Activated CD8-positive, alpha-beta memory T cell treated with anti-CD3 and anti-CD28 coated beads for 48 hours (primary cell): ENCODE measurements around the gene STEAP3.

Experiments used
- DNase-seq, 3 experiments: peaks; one replicate each; pipeline ENCODE4 v3.0.0-alpha.2; 2020; ENCODE audit warnings: low read depth in 2 of 3, low spot score in 2 of 3

STEAP3 gene

DNA sequence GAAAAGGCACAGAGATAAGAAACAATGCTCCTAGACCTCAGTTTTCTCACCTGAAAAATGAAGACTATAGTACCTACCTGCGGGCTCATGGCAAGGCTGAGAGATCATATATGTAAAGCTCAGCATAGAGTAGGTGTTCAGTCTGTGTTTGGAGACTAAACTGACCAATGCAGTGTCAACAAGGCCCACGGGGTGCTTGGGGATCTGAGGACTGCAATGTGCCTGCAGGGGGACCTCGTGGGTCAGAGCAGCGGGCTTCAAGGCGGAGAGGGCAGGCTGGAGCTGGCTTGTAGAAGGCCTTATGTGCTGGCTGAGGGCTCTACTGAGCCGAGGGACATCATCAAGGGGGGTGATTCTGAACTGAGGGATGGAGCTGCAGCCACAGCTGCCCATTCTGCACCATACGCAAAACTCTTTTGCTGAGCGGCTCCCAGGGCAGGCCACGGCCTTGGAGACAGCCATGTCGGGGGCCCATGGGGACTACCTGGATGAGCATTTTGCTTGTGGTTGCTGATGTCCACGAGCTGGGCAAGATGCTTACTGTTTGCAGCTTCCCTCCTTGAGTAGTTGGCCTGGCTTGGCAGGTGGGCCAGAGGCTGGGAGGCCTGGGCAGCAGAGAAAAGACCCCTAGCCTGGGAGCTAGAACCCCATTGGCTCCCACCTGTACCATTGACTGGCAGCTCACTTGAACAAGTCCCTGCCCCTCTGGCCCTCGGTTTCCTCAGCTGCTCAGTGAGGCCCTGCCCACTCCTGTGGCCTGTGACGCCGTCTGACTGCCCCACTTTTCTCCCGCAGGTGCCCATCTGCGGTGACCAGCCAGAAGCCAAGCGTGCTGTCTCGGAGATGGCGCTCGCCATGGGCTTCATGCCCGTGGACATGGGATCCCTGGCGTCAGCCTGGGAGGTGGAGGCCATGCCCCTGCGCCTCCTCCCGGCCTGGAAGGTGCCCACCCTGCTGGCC lies 23.5 kb downstream of the STEAP3 start:
- no peak for DNase-seq

DNA sequence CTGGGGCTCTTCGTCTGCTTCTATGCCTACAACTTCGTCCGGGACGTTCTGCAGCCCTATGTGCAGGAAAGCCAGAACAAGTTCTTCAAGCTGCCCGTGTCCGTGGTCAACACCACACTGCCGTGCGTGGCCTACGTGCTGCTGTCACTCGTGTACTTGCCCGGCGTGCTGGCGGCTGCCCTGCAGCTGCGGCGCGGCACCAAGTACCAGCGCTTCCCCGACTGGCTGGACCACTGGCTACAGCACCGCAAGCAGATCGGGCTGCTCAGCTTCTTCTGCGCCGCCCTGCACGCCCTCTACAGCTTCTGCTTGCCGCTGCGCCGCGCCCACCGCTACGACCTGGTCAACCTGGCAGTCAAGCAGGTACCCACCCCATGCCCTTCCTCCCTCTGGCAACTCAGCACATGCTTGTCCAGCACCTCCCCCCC lies 24.2 kb downstream of the STEAP3 start:
- no peak for DNase-seq

DNA sequence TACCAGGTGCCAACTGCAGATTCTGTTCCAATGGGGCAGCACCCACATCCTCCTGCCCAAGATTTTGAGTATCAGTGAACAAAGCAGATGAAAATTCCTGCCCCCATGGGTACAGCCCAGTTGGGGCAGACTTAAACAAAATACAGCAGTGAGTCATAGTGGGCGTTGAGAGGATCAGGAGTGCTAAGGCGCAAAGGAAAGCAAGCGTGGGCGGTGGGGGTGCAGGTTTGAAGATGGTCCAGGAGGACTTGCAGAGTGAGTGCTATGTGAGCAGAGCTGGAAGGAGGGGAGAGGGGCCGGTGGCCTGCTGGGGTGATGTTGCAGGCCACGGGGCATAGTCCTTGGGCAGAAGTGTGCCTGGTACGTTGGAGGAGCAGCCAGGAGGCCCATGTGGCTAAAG lies 24.7 kb downstream of the STEAP3 start:
- no peak for DNase-seq

DNA sequence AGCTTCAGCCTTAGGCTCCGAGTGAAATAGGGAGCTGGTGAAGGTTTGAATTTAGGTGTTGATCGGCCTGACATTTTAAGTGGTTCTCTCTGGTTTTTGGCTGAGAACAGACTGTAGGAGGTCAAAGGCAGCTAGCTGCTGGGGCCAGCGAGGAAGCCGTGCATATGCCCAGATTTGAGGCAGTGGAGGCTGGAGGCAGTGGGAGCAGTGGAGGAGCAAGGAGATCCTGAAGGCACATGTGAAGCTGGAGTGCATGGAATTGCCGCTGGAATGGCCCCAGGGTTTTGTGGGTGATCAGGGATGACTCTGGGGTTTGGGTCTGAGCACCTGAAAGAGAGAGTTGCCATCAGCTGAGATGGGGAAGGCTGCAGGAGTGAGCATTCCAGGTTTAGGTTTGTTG lies 25.1 kb downstream of the STEAP3 start:
- DNase-seq: no peak

DNA sequence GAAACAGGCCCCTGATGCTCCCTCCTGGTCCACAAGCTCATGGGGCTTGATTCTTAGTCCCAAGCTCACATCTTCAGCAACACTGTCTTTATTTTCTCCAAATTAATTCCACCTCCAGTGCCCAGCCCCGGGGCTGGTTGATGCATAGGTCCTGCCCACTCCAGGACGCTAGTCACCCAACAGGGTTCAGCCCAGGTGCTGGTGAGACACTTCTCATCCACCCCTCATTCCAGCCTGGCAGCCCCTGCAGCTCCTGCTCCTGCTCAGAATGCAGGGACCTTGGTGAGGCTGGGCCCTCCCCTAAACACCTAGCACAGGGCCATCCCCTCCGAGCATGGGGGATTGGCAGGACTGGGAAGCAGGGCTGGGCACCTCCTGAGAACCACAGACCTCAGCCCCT lies 25.7 kb downstream of the STEAP3 start:
- no peak for DNase-seq

DNA sequence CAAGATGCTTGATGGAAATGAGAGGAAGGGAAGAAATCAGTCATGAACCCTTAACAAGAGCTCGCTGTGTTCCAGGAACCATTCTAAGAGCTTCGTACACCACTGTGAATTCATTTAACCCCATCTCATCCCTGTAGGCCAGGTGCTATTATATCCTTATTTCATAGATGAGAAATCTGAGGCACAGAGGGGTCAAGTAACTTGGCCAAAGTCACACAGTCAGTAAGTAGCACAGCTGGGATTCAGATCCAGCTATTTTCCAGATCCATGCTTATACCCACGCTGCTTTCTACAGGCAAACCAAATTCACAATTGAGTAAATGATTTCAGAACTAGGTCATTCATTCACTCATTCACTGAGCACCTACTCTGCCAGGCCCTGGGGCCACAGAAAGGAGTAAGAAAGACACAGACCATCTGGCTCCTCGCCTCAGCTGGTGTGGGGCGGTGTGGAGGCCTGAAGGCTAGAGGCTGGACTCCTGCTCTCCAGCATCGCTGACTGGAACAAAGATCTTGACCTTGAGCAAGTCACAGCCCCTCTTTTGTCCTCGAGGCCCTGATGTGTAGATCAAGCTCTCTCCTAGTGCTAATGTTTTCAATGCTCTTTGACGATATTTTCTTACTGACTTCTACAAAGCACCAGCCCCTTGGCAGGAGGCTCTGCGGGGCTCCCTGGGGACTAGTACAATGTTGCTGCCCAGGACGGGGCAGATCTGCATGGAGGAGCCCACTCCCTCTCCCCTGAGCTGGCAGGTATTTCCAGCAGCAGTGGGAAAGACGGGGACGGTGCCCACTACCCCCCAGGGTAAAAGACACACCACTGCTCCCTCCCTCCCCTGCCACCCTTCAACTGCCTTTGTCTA lies 26.5 kb downstream of the STEAP3 start:
- DNase-seq: no peak

DNA sequence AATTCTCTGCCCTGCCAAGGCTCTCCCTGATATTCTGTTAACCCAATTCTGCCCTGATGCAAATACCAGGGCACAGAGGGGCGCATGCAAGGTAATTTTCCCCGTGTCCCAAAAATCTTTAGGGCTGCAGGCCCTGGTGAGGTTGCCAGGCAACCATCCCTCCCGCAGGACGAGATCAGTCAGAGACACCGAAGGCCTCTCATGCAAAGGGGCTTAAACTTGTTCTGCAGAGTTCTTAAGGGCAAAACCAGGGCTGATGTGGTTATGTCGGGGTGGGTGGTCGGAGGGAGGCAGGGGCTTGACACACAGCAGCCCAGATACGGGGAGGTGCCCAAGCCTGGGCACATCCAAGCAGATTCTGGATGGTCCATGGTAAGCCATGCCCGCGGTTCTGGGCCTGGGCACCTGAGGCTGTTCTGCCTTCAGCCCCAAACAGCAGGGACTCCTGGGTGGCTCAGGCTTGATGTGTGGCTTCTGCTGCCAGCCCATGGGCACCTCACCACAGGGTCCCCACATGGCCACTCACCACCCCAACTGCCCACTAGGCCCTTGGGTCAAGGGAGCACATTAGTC lies 27.2 kb downstream of the STEAP3 start:
- no peak for DNase-seq

DNA sequence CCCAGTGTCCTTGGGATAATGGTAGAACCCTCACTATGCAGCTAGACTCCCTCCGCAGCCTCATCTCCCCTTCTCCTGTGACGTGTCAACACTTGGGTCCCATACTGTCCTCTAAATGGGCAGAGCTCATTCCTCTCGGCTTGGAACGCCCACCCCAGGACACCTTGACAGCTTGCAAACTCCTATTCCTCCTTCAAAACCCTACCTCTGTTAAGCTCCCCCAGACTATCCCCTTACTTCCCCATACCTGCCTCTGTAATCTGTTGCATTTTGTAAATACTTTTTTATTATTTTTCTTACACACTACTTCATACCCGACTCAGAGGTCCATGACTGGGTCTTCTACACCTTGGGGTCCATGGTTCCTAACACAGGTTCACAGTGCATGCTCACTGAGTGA lies 28.0 kb downstream of the STEAP3 start:
- DNase-seq: no peak

DNA sequence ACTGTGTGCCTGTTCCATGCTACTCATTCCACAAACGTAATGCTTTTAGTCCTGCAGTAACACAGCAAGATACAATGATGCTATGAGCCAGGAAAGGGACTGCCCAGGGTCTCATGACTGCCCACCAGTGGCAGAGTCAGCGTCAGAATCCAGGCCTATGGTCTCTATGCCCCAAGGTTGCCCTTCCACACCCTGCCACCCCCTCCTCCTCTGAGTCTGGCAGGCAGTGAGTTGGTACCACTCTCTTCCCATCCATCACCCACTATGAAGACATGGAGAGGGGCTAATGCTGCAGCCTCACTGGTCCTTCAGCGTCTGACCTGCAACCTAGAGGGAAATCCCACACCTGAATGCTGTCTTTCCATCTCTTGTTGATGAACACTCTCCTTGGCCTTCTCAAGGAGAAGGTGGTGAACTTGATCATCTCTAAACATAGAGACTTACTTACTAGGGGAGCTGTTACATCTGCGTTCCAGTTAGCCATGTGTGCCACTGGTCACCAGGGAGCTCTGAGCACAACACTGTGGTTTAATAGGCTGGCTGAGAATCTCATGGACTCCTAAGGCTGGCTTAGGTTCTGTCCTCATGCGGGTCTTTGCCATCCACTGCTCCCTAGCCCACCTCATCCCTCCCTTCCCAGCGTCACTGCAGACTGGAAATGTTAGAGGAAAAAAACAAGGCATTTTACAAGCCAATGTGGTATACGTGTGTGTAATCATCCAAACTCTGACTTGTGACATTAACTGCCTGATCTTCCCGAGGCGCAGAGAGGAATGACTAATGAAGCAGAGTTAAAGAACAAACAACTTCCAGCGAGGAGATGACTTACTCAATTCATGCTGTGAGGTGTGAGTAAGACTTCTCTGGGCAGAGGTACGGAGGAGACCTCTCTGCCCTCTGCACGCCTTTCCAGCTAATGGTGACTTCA lies 28.8 kb downstream of the STEAP3 start:
- no peak for DNase-seq

DNA sequence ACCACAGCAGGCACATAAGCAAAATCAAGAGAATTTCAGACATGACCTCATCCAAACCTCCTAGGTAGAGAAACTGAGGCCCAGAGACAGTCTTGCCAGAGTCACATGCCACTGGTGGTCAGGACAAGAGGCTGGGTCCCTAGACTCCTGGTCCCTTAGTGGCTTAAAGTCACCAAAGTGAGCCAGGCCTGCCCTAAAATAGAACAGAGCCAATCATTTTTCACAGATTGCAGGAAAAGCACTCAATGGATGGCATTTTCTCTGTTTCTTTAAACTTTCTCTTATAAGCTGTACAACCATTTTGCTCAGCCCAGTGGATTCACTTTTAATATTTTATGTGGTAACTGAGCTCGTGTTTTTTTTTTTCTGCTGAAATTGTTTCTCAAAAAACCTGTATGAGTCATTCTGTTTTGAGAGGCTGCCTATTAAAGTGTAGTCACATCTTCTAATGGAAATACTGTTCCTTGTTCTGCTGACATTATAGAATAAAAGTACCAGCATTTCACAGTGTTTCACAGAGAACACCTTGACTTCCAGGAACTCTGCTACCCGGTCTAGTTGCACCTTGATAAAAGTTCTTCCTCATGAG lies 29.6 kb downstream of the STEAP3 start:
- DNase-seq: no peak

DNA sequence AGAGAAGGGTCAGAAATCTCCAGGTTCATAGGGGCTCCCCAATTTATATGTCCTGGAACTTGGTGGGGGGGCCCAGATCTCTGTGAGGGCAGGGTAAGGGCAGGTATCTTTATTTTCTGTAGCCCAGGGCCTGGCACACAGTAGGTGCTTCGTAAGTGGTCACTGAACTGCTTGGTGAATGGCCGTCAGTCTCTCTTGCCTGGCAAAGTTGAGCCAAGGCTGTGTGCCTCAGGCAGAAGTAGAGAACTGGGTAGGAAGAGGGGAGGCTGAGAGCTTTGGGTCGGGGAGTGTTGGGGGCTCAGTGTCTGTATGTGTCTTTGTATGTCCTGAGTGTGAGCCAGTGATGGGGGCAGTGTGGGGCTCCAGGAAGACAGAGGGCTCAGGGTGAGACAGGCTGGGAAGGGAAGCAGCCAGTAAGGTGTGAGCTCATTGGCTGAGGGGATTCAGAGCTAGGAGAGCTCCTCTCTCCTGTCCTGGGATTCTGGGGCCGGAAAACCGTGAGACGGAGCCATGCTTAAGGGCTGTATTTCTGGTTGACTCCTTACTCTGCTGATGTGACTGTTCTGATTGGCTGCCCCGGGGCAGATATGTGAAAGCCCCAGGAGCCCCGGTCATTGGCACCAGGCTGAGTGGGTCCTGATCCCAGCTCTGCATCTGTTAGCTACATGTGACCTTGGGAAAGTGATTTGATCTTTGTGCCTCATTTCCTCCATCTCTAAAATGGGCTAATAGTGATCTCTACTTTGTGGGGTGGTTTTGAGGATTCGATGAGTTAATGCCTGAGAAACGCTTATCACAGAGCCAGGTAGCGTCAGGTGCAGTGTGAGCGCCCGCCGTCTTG lies 30.3 kb downstream of the STEAP3 start:
- DNase-seq: no peak

DNA sequence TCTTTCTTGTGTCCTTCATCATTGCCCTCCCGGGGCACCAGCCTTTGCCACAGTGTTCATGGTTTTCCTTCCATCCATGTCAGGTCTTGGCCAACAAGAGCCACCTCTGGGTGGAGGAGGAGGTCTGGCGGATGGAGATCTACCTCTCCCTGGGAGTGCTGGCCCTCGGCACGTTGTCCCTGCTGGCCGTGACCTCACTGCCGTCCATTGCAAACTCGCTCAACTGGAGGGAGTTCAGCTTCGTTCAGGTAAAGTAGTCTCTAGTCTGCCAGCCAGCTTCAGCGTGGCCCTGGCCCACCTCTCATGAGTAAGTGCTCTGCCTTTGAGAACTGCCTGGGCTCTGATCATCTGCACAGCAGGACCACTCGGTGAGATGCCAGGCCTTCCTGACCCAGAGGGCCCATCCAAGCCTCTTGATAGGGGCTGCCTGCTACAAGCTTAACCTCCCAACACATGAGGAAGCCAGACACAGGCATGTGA lies 31.0 kb downstream of the STEAP3 start:
- DNase-seq: no peak

DNA sequence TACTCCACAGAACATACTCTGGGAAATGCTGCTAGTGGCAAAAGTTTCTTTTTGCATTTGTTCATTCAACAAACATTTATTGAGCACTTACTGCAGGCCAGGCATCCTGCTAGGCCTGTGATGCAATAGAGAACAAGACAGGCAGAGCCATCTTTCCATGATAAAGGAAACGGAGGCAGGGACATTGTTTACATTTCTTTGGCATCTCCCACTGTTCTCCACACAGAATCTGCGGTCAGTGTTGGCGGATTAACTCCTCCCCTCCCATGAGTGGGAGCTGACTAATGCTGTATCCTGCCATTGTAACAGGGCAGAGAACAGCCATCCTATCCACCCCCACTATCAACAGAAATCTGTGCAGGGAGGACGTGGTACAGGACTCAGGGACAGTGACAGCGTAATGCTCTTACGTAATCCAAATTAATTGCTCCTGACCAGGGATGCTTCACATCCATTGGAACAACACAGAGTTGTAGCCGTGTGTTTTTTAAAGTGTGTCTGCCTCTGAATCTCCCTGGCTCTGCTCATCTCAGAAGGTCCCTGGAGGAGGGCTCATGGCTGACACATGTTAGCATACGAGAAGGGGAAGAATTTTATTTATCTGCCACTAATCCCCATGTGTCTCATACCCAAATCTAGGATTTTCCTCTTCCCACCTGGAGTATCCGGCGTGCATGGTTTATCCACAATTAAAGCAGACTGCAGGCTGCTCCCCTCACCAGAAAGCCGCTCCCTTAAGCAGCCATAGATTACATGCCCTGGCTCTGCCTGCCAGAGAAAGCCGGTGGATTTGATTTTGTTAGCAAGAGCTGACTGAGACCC lies 32.3 kb downstream of the STEAP3 start:
- no peak for DNase-seq

DNA sequence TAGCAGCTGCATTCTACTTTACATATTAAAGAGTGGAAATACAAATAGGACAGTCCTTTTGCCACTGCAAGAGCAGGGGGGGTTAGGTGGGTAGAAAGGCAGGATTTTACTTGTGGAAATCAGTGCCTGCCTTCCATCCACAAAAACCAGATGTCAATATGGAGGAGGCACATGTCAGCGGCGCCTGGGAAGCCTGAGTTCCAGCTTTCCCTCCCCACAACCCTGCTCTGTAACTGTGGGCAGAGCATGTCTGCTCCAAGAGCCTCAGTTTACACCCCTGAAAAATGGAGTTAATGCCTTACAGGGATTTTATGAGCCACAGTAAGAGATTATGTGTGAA lies 32.9 kb downstream of the STEAP3 start:
- DNase-seq: no peak

DNA sequence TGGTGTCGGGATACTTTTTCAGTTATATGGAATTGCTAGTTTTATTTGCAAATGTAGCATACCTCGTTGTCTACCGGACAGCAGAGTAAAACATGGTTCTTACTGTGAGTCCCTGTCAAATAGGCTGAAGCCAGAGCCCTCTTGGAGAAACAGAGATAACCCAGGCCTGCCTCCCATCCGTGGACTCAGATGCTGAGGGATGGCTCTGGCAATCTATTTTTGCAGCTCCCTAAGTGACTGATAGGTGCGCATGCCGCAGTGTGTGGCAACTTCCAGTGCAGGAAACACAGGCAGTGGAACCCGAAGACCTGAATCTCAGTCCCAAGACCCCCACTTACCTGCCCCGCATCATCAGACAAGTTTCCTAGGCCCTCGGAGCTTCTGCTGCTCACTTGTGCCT lies 33.6 kb downstream of the STEAP3 start:
- DNase-seq: no peak

DNA sequence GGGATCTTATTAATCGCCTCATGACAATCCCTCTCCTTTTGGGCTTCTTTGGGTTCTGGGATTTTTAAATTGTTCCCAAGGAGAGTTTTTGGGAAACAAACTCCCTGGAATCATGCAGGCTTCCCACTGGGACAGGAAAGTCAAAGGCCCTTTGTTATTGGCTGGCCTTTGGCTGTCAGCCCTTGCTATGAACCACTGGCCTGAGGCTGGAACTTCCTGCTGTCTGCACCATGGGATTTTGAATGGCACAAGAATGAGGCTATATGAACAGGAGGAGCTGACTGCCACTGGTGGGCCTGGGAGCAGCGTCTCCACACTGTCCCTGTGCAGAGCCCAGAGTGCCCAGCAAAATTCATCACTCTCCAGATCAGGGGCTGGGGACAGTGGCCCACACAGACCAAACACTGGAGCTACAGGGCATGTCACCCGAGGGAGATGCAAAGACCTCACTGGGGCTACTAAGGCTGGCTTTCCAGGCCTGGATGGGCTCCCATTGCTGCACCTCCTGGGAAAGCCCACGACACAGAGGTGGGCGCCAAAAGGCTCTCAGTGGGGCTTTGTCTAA lies 35.7 kb downstream of the STEAP3 start:
- no peak for DNase-seq

DNA sequence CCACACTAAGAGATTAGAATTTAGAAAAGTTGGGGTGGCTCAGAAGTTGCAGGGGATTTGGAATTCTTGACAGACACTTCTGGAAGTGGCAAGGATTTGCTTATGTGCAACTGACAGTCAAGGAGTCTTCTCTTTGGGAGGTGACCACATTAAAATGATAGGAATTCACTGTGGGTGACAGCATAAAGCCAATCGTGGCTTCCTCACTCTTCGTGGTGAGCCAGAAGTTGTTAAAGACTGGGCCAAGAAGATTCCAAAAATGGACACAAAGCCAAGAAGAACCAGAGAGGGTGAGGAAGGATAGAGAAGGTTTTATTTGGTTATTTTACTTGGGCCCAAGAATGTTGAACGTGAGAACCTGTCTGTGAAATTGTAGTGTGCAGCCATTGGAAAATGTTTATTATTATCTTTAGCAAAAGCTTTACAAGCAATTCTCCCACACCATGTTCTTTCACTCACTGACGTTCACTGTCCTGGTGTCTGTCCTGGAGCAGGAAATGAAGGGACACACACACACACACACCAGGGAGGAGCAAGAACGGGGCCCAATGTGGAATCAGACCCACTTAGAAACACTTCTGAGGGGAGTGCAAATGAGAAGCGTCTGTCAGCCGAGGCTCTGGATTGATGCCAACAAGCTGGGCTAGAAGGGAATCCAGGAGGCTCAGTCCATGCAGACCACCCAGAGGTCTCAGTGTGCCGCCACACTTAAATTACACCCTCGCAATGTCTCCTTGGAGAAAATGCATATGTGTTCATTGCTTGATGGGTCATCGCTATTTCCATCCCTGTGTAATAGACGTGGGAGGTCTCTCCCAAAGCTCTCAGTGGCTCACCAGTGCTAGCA lies 37.2 kb downstream of the STEAP3 start:
- no peak for DNase-seq
